Measurements from ENCODE around the gene CCDC188. TPM values are rescaled to one million over a fixed set of nuclear protein-coding genes. Genes with fewer than 3 reads are reported as not detected.

Gene CCDC188
- total and polyA plus RNA-seq, 9 of the 15 experiments (the other 6 are each of a cell fraction or from before 2014, with no cell fraction given) = not detected

GRCh38 chr22:20115691-20116375 is 35.0 kb downstream of the CCDC188 start, which contains the start of gene RANBP1:
Gene RANBP1 (plus strand): TSS chr22:20116104. CDS start chr22:20116185, 81 bp downstream.
- POLR2A ChIA-PET = interaction anchor here (0.6 to 20.7 kb wide), 23 partner anchors 8 to 369 kb away, joined by 3 to 513 read pairs (median 4); partner anchors contain the start of genes TANGO2 and ZDHHC8
- 57% methylated on average over 30 of the region's 30 CpGs for WGBS (ENCODE audit: insufficient coverage, low coverage, missing lambda C conversion rate)
- intact Hi-C loops (cut with micrococcal nuclease) = loop anchor here (2.0 to 5.0 kb wide), 2 partner anchors 261 to 384 kb away; partner anchors contain the start of genes GNB1L and RTL10
- TF ChIP-seq ZFP36 (IDR thresholded peaks at IDR 0.05; ENCODE audit: low read depth, low read length, partially characterized antibody) = no peak
- no peak for TF ChIP-seq ZBTB8A (IDR thresholded peaks at IDR 0.05; ENCODE audit: partially characterized antibody)
- TF ChIP-seq TCF7 (IDR thresholded peaks at IDR 0.05; ENCODE audit: borderline replicate concordance) = no peak
- TF ChIP-seq POLR2AphosphoS2 (IDR thresholded peaks at IDR 0.05; ENCODE audit: low read length) = 0 out of 2 replicates have a peak, but pooled peaks have one; percentile 50
- peak; percentile 8; the same call in 1 of the 2 replicates for TF ChIP-seq RBFOX2 (IDR thresholded peaks at IDR 0.05; ENCODE audit: low read depth, low read length)
- TF ChIP-seq ZNF24 (IDR thresholded peaks at IDR 0.05) = no peak
- no peak for TF ChIP-seq KLF10 (CRISPR knock-in tag; IDR thresholded peaks at IDR 0.05)
- TF ChIP-seq EWSR1 (IDR thresholded peaks at IDR 0.05; ENCODE audit: borderline replicate concordance, low read depth, partially characterized antibody) = no peak
- no peak for TF ChIP-seq FOXK2 (conservative IDR thresholded peaks at IDR 0.05 in 1 of 2, IDR thresholded peaks at IDR 0.05 in 1 of 2; ENCODE audit: low read depth in 2 of 2)
- no peak for TF ChIP-seq REST (IDR thresholded peaks at IDR 0.05; ENCODE audit: borderline replicate concordance)
- TF ChIP-seq REST (CRISPR knock-in tag; IDR thresholded peaks at IDR 0.05; ENCODE audit: low read depth) = peak; percentile 49; the same call in 1 of the 2 replicates
- TF ChIP-seq CREB3L1 (IDR thresholded peaks at IDR 0.05; ENCODE audit: borderline replicate concordance, low read depth) = no peak

More at GRCh38 chr22:20115691-20116375, 35.0 kb downstream of the CCDC188 start, which contains the start of gene RANBP1:
- H3K4me2 ChIP-seq (ENCODE audit: insufficient read depth, low read length) = peak within 1 kb of the TSS; percentile 97
- in situ Hi-C loops (cut with MboI) = loop anchor here (10.0 kb wide), 1 partner anchor 391 kb away; the partner anchor contains the start of gene GP1BB
- H4K20me1 ChIP-seq (replicated peaks; ENCODE audit: control insufficient read depth, insufficient read depth, low read length) = peaks cover 32% of the 10 kb centered on the region
- peaks cover 63% of the 10 kb centered on the region for H3K79me2 ChIP-seq (ENCODE audit: control insufficient read depth, insufficient read depth, low read length)
- H3K9me1 ChIP-seq (ENCODE audit: control insufficient read depth, insufficient read depth, low read length) = no peaks in the 10 kb centered on the region
- CTCF ChIA-PET (ENCODE audit: low intra/inter-chr PET ratio) = interaction anchor here (0.6 kb wide), 1 partner anchor 394 kb away, joined by 3 read pairs; no protein-coding TSS in a partner anchor
- no peak for FAIRE-seq
- peak within 1 kb of the TSS; percentile 63 for H3K4me3 ChIP-seq
- peaks cover 84% of the 10 kb centered on the region for H3K36me3 ChIP-seq (ENCODE audit: control insufficient read depth, insufficient read depth, low read length)
- peak within 1 kb of the TSS; percentile 94 for H3K27ac ChIP-seq (ENCODE audit: extremely low read depth, low read depth, low read length)
- ATAC-seq = peak; percentile 3; the same call in 1 of the 3 replicates
- BruUV-seq (replicated peaks) = no TSS peak
- H3K4me1 ChIP-seq (replicated peaks in 1 of 2; ENCODE audit: control insufficient read depth in 2 of 2, insufficient read depth in 2 of 2, low read length in 2 of 2) = peaks cover 25 to 89% of the 10 kb centered on the region in 2 experiments
- peak within 1 kb of the TSS; percentile 94 for H2AFZ ChIP-seq (ENCODE audit: low read depth, low read length)
- no peaks in the 10 kb centered on the region for H3K9me3 ChIP-seq (replicated peaks; ENCODE audit: control insufficient read depth, insufficient read depth, low read depth, low read length)
- peak; percentile 68 to 78 (median 72) for DNase-seq (ENCODE audit: extremely low read depth in 1 of 4, low spot score in 3 of 4)
- H3K27me3 ChIP-seq (ENCODE audit: control insufficient read depth in 2 of 2, insufficient read depth in 2 of 2, low read length in 2 of 2) = no peaks in the 10 kb centered on the region
- peak within 1 kb of the TSS; percentile 95 to 99 for H3K9ac ChIP-seq (ENCODE audit: insufficient read depth in 1 of 2, low read depth in 2 of 2, low read length in 2 of 2)
